HG03521 (cell line): ENCODE results near the gene CPEB4.

Source experiments
- ATAC-seq: cut with Tn5 transposase; IDR thresholded peaks from one replicate; pipeline ENCODE4 v1.9.1; 2021; ENCODE audit warnings: mild to moderate bottlenecking, moderate library complexity; ENCODE audit not compliant: unreplicated experiment

The CPEB4 gene

GRCh38 chr5:173941102-173941501, 53.0 kb downstream of the CPEB4 start:
- ATAC-seq, result no peak

- no peak for ATAC-seq
These were observed 53.7 kb downstream of the CPEB4 start for GRCh38 chr5:173941758-173942401.

- no peak for ATAC-seq
These were observed 56.4 kb downstream of the CPEB4 start for GRCh38 chr5:173944511-173944910.

- ATAC-seq, result no peak
These were observed 57.0 kb downstream of the CPEB4 start for GRCh38 chr5:173945160-173945559.

- ATAC-seq, result no peak
These were observed 58.2 kb downstream of the CPEB4 start for GRCh38 chr5:173946323-173946722.

- no peak for ATAC-seq
These were observed 62.7 kb downstream of the CPEB4 start for GRCh38 chr5:173950829-173951228.

GRCh38 chr5:173953528-173954090, 65.5 kb downstream of the CPEB4 start:
- no peak for ATAC-seq

GRCh38 chr5:173954671-173955521, 66.7 kb downstream of the CPEB4 start:
- ATAC-seq, result no peak

GRCh38 chr5:173960986-173961385, 72.8 kb downstream of the CPEB4 start:
- ATAC-seq, result no peak

GRCh38 chr5:173961418-173961817, 73.3 kb downstream of the CPEB4 start:
- ATAC-seq, result no peak

GRCh38 chr5:173962436-173962972, 74.4 kb downstream of the CPEB4 start:
- ATAC-seq, result no peak

- no peak for ATAC-seq
These were observed 75.2 kb downstream of the CPEB4 start for GRCh38 chr5:173963182-173963838.

- ATAC-seq, result no peak
These were observed 75.8 kb downstream of the CPEB4 start for GRCh38 chr5:173963867-173964441.

- ATAC-seq, result no peak
These were observed 76.4 kb downstream of the CPEB4 start for GRCh38 chr5:173964506-173964905.

GRCh38 chr5:173967241-173967640, 79.1 kb downstream of the CPEB4 start:
- no peak for ATAC-seq

- ATAC-seq, result no peak
These were observed 80.1 kb downstream of the CPEB4 start for GRCh38 chr5:173968154-173968797.

GRCh38 chr5:173969167-173970049, 81.3 kb downstream of the CPEB4 start:
- ATAC-seq, result no peak

GRCh38 chr5:173970878-173971650, 82.9 kb downstream of the CPEB4 start:
- no peak for ATAC-seq
